Tibial artery (tissue), 4 donors: Measurements from ENCODE around the gene ATP5PD.

Experiments
- DNase-seq, 2 donors: peaks; one replicate each; pipeline ENCODE4 v3.0.0-alpha.2; 2019
- H3K27ac ChIP-seq, 2 donors: fragments of 200-600 bp; sonication (generic) in 1 of 2; 1 replicate in 1 of 2; 2 replicates in 1 of 2; pipeline ENCODE4 v1.5.1; 2018 to 2019; ENCODE audit warnings: mild to moderate bottlenecking in 1 of 2
- H3K27me3 ChIP-seq, 2 donors: fragments of 200-600 bp; sonication (generic) in 1 of 2; one replicate each; pipeline versions ENCODE4 v1.5.1 to v1.6.0; 2016 to 2019
- H3K36me3 ChIP-seq, 3 donors: fragments of 200-600 bp; sonication (generic) in 2 of 3; one replicate each; pipeline ENCODE4 v1.5.1; 2016 to 2019; ENCODE audit warnings: mild to moderate bottlenecking in 2 of 3
- H3K4me1 ChIP-seq, 4 donors: fragments of 200-600 bp; sonication (generic) in 2 of 4; 1 replicate in 3 of 4; 2 replicates in 1 of 4; pipeline ENCODE4 v1.5.1; 2016 to 2019
- H3K4me3 ChIP-seq, 2 donors: fragments of 200-600 bp; sonication (generic) in 1 of 2; 1 replicate in 1 of 2; 2 replicates in 1 of 2; pipeline ENCODE4 v1.5.1; 2018 to 2019; ENCODE audit warnings: mild to moderate bottlenecking in 2 of 2
- H3K9me3 ChIP-seq, 3 donors: fragments of 200-600 bp; sonication (generic) in 1 of 3; one replicate each; pipeline ENCODE4 v1.5.1; 2016 to 2019
- CTCF ChIP-seq, 2 experiments: fragments of 200-600 bp in 1 of 2; fragments of 450-650 bp in 1 of 2; IDR thresholded peaks; one replicate each; pipeline ENCODE4 v1.5.1; 2017 to 2019; ENCODE audit warnings: antibody characterized with exemption in 2 of 2, mild to moderate bottlenecking in 1 of 2, moderate library complexity in 1 of 2
- intact Hi-C: fragments of 100-400 bp; cut with DNase I; formaldehyde crosslinking; loops from one replicate; pipeline ENCODE4 v1.15.0; 2023; ENCODE audit warnings: low total_unique reads

ATP5PD gene

DNA sequence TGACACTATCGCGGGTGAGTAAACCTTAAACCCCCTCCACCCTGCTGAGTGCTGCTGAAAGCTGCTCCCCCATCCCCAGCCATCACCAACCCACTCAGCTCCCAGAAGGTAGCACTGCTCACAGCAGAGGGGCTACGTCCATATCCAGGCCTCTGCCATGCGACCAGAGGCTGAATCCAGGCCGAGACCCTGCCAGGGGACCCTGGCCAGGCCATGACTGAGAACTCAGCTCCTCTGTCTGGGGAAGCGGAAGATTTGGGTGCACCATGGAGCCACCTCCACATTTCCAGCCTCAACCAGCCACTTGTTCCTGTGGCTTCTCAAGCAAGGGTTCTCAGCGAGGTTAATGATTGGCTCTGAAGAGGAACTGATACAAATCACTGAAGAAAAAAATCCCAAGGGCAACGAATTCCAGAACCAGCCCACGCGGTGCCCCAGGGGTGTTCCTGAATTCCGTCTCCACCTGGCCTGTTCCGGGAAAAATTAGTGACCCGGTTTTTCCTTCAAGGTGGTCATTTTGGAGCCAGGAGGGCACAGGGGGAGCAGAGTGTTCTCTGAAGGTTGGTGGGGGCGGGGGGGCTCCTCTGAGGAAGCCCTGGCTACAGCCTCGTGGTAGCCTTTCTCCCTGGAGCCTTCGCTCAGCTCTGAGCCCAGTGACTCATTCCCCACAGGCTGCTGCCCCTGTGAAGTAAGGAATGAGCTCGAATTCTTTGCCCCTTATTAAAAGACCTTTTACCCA is 31.7 kb upstream of the ATP5PD start:
- no peak for DNase-seq
- H3K27ac ChIP-seq: peak overlapping the region; percentile 77 to 80
- no peaks in the 10 kb centered on the region for H3K36me3 ChIP-seq
- H3K27me3 ChIP-seq: peaks cover 0 to 2% of the 10 kb centered on the region in 2 donors
- no peaks in the 10 kb centered on the region for H3K9me3 ChIP-seq
- no peak overlapping the region for H3K4me3 ChIP-seq
- no peak for TF ChIP-seq CTCF (IDR thresholded peaks at IDR 0.05)
- peaks cover 0 to 30% (median 24%) of the 10 kb centered on the region in 4 donors for H3K4me1 ChIP-seq
- intact Hi-C loops: no loop called here

GRCh38 chr17:75077496-75078283 is 30.9 kb upstream of the ATP5PD start:
- peak in 1 of 2 experiments; percentile 23 for TF ChIP-seq CTCF (IDR thresholded peaks at IDR 0.05)
- Histone ChIP-seq H3K4me1 (peaks cover 0 to 30% (median 24%) of the 10 kb centered on the region in 4 donors), H3K27me3 (peaks cover 0 to 2% of the 10 kb centered on the region in 2 donors), H3K4me3 (peak overlapping the region; percentile 48 to 57), H3K27ac (peak overlapping the region; percentile 77 to 80), H3K9me3 (no peaks in the 10 kb centered on the region), H3K36me3 (no peaks in the 10 kb centered on the region)
- intact Hi-C loops: no loop called here
- DNase-seq: peak; percentile 70 to 88

GRCh38 chr17:75077072-75077495 is 30.3 kb upstream of the ATP5PD start:
- intact Hi-C loops: no loop called here
- Histone ChIP-seq H3K4me1 (peaks cover 0 to 30% (median 24%) of the 10 kb centered on the region in 4 donors), H3K27ac (peak overlapping the region; percentile 77 to 80), H3K36me3 (no peaks in the 10 kb centered on the region), H3K9me3 (no peaks in the 10 kb centered on the region), H3K4me3 (peak overlapping the region; percentile 48 to 57), H3K27me3 (no peaks in the 10 kb centered on the region)
- TF ChIP-seq CTCF (IDR thresholded peaks at IDR 0.05): no peak
- DNase-seq: no peak

DNA sequence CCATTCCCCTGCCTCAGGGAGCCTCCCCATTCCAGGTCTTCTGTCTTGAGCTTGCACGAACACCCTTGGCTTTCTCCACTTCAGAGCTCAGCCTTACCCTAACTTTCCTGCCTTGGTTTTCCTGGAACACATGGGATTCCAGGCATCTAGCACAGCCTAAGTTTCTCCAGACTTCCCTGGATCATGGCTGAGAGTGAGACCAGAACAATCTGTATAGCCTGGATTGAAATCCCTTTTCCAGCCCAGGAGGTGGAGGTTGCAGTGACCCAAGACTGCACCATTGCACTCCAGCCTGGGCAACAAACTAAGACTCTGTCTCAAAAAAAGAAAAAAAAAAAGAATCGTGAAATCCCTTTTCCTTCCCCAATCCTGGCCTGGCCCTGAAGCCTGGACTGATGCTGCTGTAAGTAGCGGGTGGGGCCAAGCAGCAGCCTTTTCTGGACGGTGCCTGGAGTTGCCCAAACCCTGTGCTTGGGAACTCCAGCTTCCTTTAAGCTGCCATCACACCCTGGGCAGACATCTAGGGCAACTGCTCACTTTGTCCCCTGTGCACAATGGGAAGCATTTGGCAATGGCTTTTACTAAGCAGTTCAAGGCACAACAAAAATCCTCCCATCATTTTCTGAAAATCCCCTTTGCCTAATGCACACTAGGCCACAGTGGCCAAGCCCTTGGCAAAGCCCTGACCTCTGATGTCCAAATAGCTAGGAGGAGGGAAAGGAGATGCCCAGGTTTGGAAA is 29.0 kb upstream of the ATP5PD start:
- no peak for DNase-seq
- no peak overlapping the region for H3K4me3 ChIP-seq
- peaks cover 0 to 30% (median 24%) of the 10 kb centered on the region in 4 donors for H3K4me1 ChIP-seq
- no peaks in the 10 kb centered on the region for H3K36me3 ChIP-seq
- H3K27me3 ChIP-seq: no peaks in the 10 kb centered on the region
- H3K27ac ChIP-seq: peak overlapping the region in 1 of 2 donors; percentile 41
- TF ChIP-seq CTCF (IDR thresholded peaks at IDR 0.05): no peak
- H3K9me3 ChIP-seq: no peaks in the 10 kb centered on the region
- intact Hi-C loops: no loop called here

GRCh38 chr17:75074532-75074931 is 27.8 kb upstream of the ATP5PD start:
- DNase-seq: no peak
- no peak overlapping the region for H3K4me3 ChIP-seq
- H3K4me1 ChIP-seq: peaks cover 0 to 27% (median 22%) of the 10 kb centered on the region in 4 donors
- no peaks in the 10 kb centered on the region for H3K27me3 ChIP-seq
- no peak overlapping the region for H3K27ac ChIP-seq
- no peak for TF ChIP-seq CTCF (IDR thresholded peaks at IDR 0.05)
- intact Hi-C loops: no loop called here
- H3K9me3 ChIP-seq: no peaks in the 10 kb centered on the region
- no peaks in the 10 kb centered on the region for H3K36me3 ChIP-seq
